ENCODE data around the gene FAM136A. TPM values are rescaled to one million over a fixed set of nuclear protein-coding genes. Genes with fewer than 3 reads are reported as not detected.
A peak's percentile ranks its signal among the peaks of the same experiment; 100 is the strongest.

Gene FAM136A
- total RNA-seq: 10 to 100 TPM; 12.0 to 46.2 (median 23.2) TPM
- 10 to 100 TPM; 25.7 to 39.1 (median 32.5) TPM for polyA plus RNA-seq
- long read RNA-seq, donor 1, transcript FAM136A-201 (3 exons, 1,810 nt): major isoform, 29 of 36 reads
- long read RNA-seq, donor 1, partial matches to known transcripts: 0 of 36 reads
- long read RNA-seq, donor 1, other reads (novel, unspliced or antisense): 0 of 36 reads
- long read RNA-seq, donor 2, transcript FAM136A-201 (3 exons, 1,810 nt): major isoform, 12 of 14 reads
- long read RNA-seq, donor 2, partial matches to known transcripts: 0 of 14 reads
- long read RNA-seq, donor 2, other reads (novel, unspliced or antisense): 0 of 14 reads
- long read RNA-seq, donor 3, transcript FAM136A-201 (3 exons, 1,810 nt): major isoform, 26 of 28 reads
- long read RNA-seq, donor 3, partial matches to known transcripts: 0 of 28 reads
- long read RNA-seq, donor 3, other reads (novel, unspliced or antisense): 0 of 28 reads
- long read RNA-seq, donor 4, transcript FAM136A-201 (3 exons, 1,810 nt): major isoform, 13 of 15 reads
- long read RNA-seq, donor 4, partial matches to known transcripts: 0 of 15 reads
- long read RNA-seq, donor 4, other reads (novel, unspliced or antisense): 1 of 15 reads
- long read RNA-seq, donor 5, transcript FAM136A-201 (3 exons, 1,810 nt): major isoform, 32 of 49 reads
- long read RNA-seq, donor 5, partial matches to known transcripts: 0 of 49 reads
- long read RNA-seq, donor 5, other reads (novel, unspliced or antisense): 12 of 49 reads
- long read RNA-seq, donor 6, transcript FAM136A-201 (3 exons, 1,810 nt): major isoform, 17 of 27 reads
- long read RNA-seq, donor 6, partial matches to known transcripts: 2 of 27 reads
- long read RNA-seq, donor 6, other reads (novel, unspliced or antisense): 7 of 27 reads
- long read RNA-seq, donor 7, transcript FAM136A-201 (3 exons, 1,810 nt): major isoform, 14 of 15 reads
- long read RNA-seq, donor 7, partial matches to known transcripts: 0 of 15 reads
- long read RNA-seq, donor 7, other reads (novel, unspliced or antisense): 0 of 15 reads
- long read RNA-seq, donor 8, transcript FAM136A-201 (3 exons, 1,810 nt): major isoform, 46 of 47 reads
- long read RNA-seq, donor 8, partial matches to known transcripts: 0 of 47 reads
- long read RNA-seq, donor 8, other reads (novel, unspliced or antisense): 0 of 47 reads
- long read RNA-seq, donor 9, transcript FAM136A-201 (3 exons, 1,810 nt): major isoform, 23 of 25 reads
- long read RNA-seq, donor 9, partial matches to known transcripts: 0 of 25 reads
- long read RNA-seq, donor 9, other reads (novel, unspliced or antisense): 0 of 25 reads
- long read RNA-seq, donor 10, transcript FAM136A-201 (3 exons, 1,810 nt): major isoform, 16 of 17 reads
- long read RNA-seq, donor 10, partial matches to known transcripts: 0 of 17 reads
- long read RNA-seq, donor 10, other reads (novel, unspliced or antisense): 0 of 17 reads

GRCh38 chr2:70301344-70302194, at the start of gene FAM136A:
TSS of gene FAM136A (minus strand) at chr2:70302067. CDS start at chr2:70302011, 56 bp downstream.
- 0 to 1% (median 0%) methylated on average over 14 to 79 of the region's 79 CpGs for whole genome bisulfite sequencing, 4 donors
- peak within 1 kb of the TSS in 4 of 5 donors; percentile 60 to 89 (median 77) for H3K27ac ChIP-seq
- DNase-seq: peak; percentile 81 to 91 (median 87)

GRCh38 chr2:70349921-70350685, 48.2 kb upstream of the FAM136A start:
- WGBS, 4 donors: 50 to 72% (median 59%) methylated on average over 3 of the region's 3 CpGs
- Histone ChIP-seq H3K9me3 (replicated peaks in 1 of 3) (no peaks in the 10 kb centered on the region), H3K27me3 (peaks cover 18% of the 10 kb centered on the region), H3K27ac (no peak overlapping the region), H3K36me3 (replicated peaks in 1 of 2) (no peaks in the 10 kb centered on the region), H3K4me3 (no peak overlapping the region), H3K4me1 (replicated peaks in 1 of 2) (no peaks in the 10 kb centered on the region)
- DNase-seq: no peak
- intact Hi-C loops (cut with DNase I): loop anchor here in 1 of 2 donors (10.0 kb wide), 1 partner anchor 265 kb away; no protein-coding TSS in a partner anchor
- TF ChIP-seq, protein P1, sequence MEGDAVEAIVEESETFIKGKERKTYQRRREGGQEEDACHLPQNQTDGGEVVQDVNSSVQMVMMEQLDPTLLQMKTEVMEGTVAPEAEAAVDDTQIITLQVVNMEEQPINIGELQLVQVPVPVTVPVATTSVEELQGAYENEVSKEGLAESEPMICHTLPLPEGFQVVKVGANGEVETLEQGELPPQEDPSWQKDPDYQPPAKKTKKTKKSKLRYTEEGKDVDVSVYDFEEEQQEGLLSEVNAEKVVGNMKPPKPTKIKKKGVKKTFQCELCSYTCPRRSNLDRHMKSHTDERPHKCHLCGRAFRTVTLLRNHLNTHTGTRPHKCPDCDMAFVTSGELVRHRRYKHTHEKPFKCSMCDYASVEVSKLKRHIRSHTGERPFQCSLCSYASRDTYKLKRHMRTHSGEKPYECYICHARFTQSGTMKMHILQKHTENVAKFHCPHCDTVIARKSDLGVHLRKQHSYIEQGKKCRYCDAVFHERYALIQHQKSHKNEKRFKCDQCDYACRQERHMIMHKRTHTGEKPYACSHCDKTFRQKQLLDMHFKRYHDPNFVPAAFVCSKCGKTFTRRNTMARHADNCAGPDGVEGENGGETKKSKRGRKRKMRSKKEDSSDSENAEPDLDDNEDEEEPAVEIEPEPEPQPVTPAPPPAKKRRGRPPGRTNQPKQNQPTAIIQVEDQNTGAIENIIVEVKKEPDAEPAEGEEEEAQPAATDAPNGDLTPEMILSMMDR (IDR thresholded peaks at IDR 0.05): no peak
- TF ChIP-seq POLR2A (IDR thresholded peaks at IDR 0.05): no peak

More at GRCh38 chr2:70301344-70302194, at the start of gene FAM136A:
- peak within 1 kb of the TSS in 3 of 4 donors; percentile 58 to 95 (median 84) for H3K4me3 ChIP-seq
- H3K4me1 ChIP-seq (replicated peaks in 1 of 2): peaks cover 5 to 6% of the 10 kb centered on the region in 2 donors
- H3K27me3 ChIP-seq: no peaks in the 10 kb centered on the region
- no peaks in the 10 kb centered on the region for H3K9me3 ChIP-seq (replicated peaks in 1 of 3)
- intact Hi-C loops (cut with DNase I): loop anchor here in 1 of 2 donors (10.0 kb wide), 1 partner anchor 313 kb away; no protein-coding TSS in a partner anchor
- H3K36me3 ChIP-seq (replicated peaks in 1 of 2): peaks cover 0 to 30% of the 10 kb centered on the region in 2 donors
- peak in 1 of 2 donors; percentile 49 for TF ChIP-seq POLR2A (IDR thresholded peaks at IDR 0.05)
- TF ChIP-seq, protein P1 (IDR thresholded peaks at IDR 0.05): peak; percentile 67 to 97 (median 90)

- WGBS, 4 donors: 50 to 54% (median 50%) methylated on average over 1 of the region's 1 CpG
- intact Hi-C loops (cut with DNase I): loop anchor here in 1 of 2 donors (10.0 kb wide), 1 partner anchor 267 kb away; no protein-coding TSS in a partner anchor
- no peak for DNase-seq
Measured at GRCh38 chr2:70347831-70348230, 46.0 kb upstream of the FAM136A start.

More at GRCh38 chr2:70347831-70348230, 46.0 kb upstream of the FAM136A start:
- no peaks in the 10 kb centered on the region for H3K4me1 ChIP-seq (replicated peaks in 1 of 2)
- H3K27ac ChIP-seq: no peak overlapping the region
- no peaks in the 10 kb centered on the region for H3K36me3 ChIP-seq (replicated peaks in 1 of 2)
- no peak overlapping the region for H3K4me3 ChIP-seq
- H3K9me3 ChIP-seq (replicated peaks in 1 of 3): no peaks in the 10 kb centered on the region
- TF ChIP-seq, protein P1 (IDR thresholded peaks at IDR 0.05): no peak
- no peak for TF ChIP-seq POLR2A (IDR thresholded peaks at IDR 0.05)
- H3K27me3 ChIP-seq: peaks cover 18% of the 10 kb centered on the region
